Measurements from ENCODE around the gene LTBP4. TPM values are rescaled to one million over a fixed set of nuclear protein-coding genes. Genes with fewer than 3 reads are reported as not detected.

LTBP4 gene
- total RNA-seq, 1 donor from 2014 or later: 21.6 TPM

DNA sequence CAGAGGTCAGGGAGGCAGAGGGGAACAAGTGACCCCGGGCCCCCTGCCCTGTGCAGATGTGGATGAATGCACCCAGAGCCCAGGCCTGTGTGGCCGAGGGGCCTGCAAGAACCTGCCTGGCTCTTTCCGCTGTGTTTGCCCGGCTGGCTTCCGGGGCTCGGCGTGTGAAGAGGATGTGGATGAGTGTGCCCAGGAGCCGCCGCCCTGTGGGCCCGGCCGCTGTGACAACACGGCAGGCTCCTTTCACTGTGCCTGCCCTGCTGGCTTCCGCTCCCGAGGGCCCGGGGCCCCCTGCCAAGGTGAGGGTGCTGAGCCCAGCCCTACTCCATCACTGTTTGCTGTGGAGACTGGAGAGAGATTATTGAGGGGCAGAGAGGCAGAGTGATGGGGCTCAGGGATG is 9.9 kb downstream of the LTBP4 start:
- Histone ChIP-seq H3K27me3 (ENCODE audit: control insufficient read depth, insufficient read depth, low read length) (no peaks in the 10 kb centered on the region), H3K4me3 (ENCODE audit: low read depth, low read length) (no peak overlapping the region), H3K36me3 (ENCODE audit: control insufficient read depth, insufficient read depth, low read length) (peaks cover 3% of the 10 kb centered on the region)
- peak; percentile 68 for DNase-seq (ENCODE audit: low read depth)
- no peak for TF ChIP-seq CTCF (IDR thresholded peaks at IDR 0.05; ENCODE audit: insufficient read depth, low read length, severe bottlenecking)
- no peak for FAIRE-seq

GRCh38 chr19:40611900-40612698 is 10.9 kb downstream of the LTBP4 start:
- DNase-seq (ENCODE audit: low read depth): no peak
- Histone ChIP-seq H3K27me3 (ENCODE audit: control insufficient read depth, insufficient read depth, low read length) (no peaks in the 10 kb centered on the region), H3K36me3 (ENCODE audit: control insufficient read depth, insufficient read depth, low read length) (peaks cover 5% of the 10 kb centered on the region), H3K4me3 (ENCODE audit: low read depth, low read length) (no peak overlapping the region)
- FAIRE-seq: peak; percentile 68
- TF ChIP-seq CTCF (IDR thresholded peaks at IDR 0.05; ENCODE audit: insufficient read depth, low read length, severe bottlenecking): no peak

GRCh38 chr19:40612831-40613689 is 11.9 kb downstream of the LTBP4 start:
- no peak for TF ChIP-seq CTCF (IDR thresholded peaks at IDR 0.05; ENCODE audit: insufficient read depth, low read length, severe bottlenecking)
- Histone ChIP-seq H3K4me3 (ENCODE audit: low read depth, low read length) (peak overlapping the region; percentile 75), H3K27me3 (ENCODE audit: control insufficient read depth, insufficient read depth, low read length) (no peaks in the 10 kb centered on the region), H3K36me3 (ENCODE audit: control insufficient read depth, insufficient read depth, low read length) (peaks cover 5% of the 10 kb centered on the region)
- FAIRE-seq (no peak), DNase-seq (ENCODE audit: low read depth) (peak; percentile 29)

DNA sequence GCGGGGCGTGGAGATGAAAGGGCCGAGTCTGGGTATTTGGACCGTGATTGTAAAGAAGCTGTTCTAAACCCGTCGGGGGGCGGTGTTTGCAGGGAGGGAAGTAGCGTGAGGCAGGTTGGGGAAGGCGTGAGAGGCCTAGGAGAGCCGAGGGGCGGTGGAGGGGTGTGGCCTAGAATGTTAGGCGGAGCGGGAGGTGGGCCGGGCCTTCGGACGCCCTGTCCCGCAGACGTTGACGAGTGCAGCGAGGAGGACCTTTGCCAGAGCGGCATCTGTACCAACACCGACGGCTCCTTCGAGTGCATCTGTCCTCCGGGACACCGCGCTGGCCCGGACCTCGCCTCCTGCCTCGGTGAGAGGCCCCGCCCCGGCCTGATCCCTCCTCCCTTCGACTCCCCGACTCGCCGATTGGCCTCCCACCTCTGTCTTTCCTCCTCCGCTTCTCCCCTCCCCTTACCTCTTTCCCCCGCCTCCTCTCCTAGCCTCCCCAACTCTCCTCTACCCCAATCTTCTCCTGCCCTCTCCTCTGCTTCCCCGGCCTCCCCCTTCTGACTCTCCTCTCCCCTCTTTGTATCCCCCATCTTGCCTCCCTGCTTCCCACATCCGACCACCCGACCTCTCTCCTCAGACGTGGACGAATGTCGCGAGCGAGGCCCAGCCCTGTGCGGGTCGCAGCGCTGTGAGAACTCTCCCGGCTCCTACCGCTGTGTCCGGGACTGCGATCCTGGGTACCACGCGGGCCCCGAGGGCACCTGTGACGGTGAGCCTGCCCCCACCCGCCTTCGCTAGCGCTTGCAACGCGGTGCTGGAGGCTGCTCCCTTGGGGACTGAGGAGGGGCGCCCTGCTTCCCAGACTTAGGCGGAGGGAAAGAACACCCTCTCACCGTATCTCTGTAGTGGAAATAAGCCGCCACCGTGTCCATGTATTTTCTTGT is 12.8 kb downstream of the LTBP4 start:
- no peak for TF ChIP-seq CTCF (IDR thresholded peaks at IDR 0.05; ENCODE audit: insufficient read depth, low read length, severe bottlenecking)
- Histone ChIP-seq H3K36me3 (ENCODE audit: control insufficient read depth, insufficient read depth, low read length) (peaks cover 8% of the 10 kb centered on the region), H3K27me3 (ENCODE audit: control insufficient read depth, insufficient read depth, low read length) (no peaks in the 10 kb centered on the region), H3K4me3 (ENCODE audit: low read depth, low read length) (peak overlapping the region; percentile 75)
- DNase-seq (ENCODE audit: low read depth) (peak; percentile 73), FAIRE-seq (no peak)

DNA sequence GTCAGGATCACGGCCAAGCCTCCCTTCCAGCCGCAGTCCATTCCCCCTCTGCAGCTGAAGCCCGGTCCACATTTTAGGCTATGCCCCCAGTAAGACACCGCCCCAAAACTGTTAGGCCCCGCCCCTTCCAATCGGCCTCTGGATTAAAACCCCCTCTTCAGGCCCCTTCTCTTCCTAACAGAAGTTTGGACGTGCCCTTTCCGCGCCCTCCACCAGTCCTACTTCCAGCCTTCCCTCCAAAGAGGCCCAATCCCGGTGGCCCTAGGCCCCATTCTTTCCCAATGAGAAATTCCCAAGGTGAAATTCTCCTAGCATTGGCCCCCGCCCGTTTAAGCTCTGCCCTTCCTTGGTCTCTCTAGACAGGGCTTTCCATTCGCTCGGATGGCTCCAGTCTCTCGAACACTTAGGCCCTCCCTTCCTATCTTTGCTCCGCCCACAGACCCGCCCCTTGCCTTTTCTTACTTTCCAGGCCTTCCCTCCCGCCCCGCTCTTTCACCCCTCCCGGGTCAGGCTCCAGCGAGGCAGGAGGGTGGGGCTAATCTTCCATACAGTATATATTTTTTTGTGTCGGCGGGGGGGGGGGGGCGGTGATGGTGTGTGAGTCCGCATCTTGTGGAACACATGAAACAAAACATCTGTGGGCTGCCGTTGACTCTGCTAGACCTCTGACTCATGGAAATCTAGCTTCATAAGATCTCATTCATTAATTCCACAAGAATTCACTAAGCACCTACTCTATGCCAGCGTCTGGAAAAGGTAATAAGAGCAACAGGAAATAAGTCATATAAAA is 13.6 kb downstream of the LTBP4 start:
- FAIRE-seq (no peak), DNase-seq (ENCODE audit: low read depth) (peak; percentile 98)
- no peaks in the 10 kb centered on the region for H3K27me3 ChIP-seq (ENCODE audit: control insufficient read depth, insufficient read depth, low read length)
- no peak for TF ChIP-seq CTCF (IDR thresholded peaks at IDR 0.05; ENCODE audit: insufficient read depth, low read length, severe bottlenecking)
- H3K4me3 ChIP-seq (ENCODE audit: low read depth, low read length): peak overlapping the region; percentile 75
- peaks cover 15% of the 10 kb centered on the region for H3K36me3 ChIP-seq (ENCODE audit: control insufficient read depth, insufficient read depth, low read length)

Measured in bronchial epithelial cell (primary cell).